Activated CD4-positive, alpha-beta T cell treated with anti-CD3 and anti-CD28 coated beads, Interleukin-10, Interleukin-2, amounts not matched to agents 100 ng/mL and 50 ng/mL, durations not matched to agents 16 hours and 8 hours (primary cell): ENCODE measurements around the gene RNPC3.
"Not testable (repeated sequence)": the region's sequence is repeated elsewhere in the genome, so short reads cannot be mapped to it uniquely, and the experiment has no call there.

ENCODE experiments used
- DNase-seq: peaks from one replicate; pipeline ENCODE4 v3.0.0-alpha.2; 2020

The RNPC3 gene

DNA sequence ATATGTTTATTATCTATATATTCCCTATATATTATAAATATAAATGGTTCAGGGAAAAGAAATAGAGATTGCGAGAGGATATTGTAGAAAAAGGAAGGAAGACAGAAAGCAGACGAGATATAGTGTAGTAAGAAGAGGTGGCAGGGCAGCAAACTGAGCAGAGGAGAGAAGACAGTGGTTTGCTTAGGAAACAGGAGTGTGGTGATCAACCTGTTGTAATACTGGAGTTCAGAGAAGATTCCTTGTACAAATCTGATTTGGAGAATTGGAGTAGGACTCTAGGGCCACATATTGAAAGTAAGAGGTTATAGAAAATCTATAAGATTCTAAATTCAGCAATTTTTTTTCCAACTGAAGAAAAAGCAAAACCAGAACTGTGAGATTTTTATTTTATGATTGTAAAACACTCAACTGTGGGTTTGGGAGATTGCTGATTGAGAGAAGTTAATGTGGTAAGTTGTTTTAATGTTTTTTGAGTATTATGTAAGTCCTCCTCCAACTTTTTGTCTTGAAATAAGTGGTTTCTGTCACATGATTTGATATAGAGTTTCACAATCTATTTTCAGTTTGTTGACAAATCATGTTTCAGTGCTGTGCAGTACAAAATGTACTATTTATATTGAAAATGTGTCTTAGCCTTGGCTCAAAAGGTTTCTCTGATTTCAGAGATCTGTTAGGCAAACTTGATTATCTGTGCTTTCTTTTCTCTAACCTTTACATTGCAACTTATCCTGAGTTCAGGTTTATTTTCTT lies 36.3 kb downstream of the RNPC3 start:
- no peak for DNase-seq

DNA sequence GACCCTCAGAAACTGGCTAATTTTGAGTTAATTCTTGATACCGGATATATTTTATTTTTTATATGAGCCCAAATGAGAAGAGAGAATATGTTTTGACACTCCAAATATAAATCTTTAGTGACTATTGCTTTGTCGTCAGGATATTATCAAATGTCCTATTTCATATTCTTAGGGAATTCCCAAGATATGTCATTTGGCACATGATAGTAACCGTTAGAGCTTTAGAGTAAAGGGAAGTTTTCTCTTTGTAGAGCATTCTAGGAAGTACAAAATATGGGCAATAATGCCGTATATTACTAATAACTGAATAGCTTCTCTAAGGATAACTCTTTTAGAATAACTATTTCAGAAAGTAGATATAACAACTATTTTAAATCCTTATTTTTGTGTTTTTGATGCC lies 37.6 kb downstream of the RNPC3 start:
- DNase-seq: no peak

DNA sequence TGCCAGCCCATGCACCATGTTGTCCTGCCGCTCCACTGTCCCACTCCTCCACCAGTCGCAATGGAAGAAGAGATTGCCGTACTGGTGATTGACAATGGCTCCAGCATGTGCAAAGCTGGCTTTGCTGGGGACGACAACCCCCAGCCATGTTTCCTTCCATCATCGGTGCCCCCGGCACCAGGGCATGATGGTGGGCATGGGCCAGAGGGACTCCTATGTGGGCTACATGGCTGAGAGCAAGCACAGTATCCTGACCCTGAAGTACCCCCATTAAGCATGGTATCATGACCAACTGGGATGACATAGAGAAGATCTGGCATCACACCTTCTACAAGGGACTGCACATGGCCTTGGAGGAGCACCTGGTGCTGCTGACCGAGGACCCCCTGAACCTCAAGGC lies 44.0 kb downstream of the RNPC3 start:
- DNase-seq: no peak

DNA sequence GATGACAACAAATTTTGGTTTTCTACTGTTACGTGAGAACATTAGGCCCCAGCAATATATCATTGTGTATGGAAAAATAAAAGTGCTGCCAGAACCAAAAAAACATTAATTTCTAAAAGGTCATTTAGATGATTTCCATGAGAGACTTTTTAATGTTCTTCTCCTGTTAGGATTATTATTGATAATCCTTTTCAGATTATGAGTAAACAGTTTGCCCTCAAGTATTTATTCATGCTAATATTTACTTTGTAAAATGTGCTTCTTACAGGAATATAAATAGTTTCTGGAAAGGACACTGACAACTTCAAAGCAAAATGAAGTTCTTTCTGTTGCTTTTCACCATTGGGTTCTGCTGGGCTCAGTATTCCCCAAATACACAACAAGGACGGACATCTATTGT lies 45.8 kb downstream of the RNPC3 start, which contains the start of gene AMY2B:
Gene AMY2B (plus strand): TSS at position 301 of the 400 bp plus-strand sequence. CDS start 14 bp downstream, at position 315.
- DNase-seq: not testable (repeated sequence)

DNA sequence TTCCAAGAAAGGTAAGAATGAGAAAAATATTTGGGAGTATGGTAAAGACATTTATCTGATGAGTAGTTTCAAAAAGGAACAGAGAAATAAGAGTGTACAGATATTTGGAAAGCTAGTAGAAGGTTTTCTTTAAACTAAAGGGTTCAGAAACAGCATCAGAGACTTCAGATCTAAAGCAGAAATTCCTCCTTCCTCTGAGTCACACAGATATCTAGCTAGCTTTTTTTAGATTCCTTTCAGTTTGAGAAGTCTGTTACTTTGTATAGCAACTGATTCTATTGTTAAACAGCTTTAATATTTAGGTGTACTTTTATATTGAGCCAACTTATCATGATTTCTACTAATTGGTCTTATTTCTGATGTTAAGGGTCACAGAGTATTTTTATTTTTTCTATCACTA lies 50.6 kb downstream of the RNPC3 start:
- DNase-seq: no peak

DNA sequence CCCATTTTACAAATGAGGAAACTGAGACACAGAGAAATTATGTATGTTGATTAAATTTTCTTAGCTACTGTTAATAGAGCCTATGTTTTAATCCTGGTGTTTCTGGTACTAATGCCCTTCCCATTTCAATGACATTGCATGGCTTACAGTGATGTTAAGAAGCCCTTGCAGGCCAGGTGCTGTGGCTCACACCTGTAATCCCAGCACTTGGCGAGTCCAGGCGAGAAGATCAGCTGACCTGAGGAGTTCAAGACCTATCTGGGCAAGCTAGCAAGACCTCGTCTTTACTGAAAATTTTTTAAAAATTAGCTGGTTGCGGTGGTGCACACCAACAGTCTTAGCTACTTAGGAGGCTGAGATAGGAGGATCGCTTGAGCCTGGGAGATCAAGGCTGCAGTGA lies 51.3 kb downstream of the RNPC3 start:
- DNase-seq: not testable (repeated sequence)

DNA sequence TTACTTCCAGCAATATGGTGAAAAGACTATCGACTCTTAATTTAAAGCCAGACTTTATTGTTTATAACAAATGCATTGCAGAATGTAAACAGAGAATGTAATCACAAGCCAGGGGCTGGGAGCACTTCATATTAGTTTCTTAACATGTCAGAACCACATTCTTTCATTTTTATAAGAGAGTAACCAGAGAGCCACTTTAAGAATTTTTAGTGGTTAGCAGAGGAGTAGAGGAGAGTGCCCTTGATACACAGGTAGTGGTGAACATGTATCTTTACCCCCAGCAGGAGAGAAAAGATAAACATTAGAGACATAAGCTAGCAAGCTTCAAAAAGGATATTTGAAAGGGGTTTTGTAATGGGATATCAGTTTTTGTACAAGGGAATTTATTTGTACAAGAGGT lies 57.0 kb downstream of the RNPC3 start:
- DNase-seq: no peak

DNA sequence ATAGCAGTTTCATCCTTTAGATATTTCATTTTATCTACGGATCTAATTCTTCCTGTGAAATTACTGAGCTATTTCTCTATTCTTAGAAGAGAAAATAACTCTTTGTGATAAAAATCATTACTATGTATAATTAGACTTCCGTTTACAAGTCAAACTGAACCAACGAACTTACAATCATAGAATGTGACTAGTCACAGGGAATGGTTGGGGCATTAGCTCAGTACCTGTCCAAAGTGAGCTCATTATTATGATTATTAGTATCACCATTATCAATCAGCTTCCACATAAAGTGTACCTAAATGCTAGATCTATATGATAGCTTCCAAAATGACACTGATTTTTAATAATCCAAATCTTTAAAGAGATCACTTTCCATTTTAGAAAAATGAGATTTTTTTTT lies 58.4 kb downstream of the RNPC3 start:
- no peak for DNase-seq

DNA sequence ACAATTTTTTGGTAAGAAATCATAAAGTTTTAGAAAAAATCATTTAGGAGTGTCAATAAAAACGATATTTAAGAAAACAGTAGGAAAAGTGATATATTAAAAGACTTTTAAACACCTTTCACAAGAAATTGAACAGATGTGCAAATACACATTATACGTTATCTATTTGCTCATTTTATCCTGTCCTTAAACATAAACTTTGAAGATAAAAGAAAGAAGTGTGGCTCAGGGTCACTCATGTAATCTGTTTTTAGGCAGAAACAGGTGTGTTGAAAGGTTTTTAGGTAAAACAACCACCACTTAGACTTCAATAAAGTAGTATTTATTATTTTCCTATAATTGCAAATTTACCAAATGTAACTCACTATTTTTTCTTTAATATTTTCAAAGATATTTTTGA lies 59.0 kb downstream of the RNPC3 start:
- no peak for DNase-seq

DNA sequence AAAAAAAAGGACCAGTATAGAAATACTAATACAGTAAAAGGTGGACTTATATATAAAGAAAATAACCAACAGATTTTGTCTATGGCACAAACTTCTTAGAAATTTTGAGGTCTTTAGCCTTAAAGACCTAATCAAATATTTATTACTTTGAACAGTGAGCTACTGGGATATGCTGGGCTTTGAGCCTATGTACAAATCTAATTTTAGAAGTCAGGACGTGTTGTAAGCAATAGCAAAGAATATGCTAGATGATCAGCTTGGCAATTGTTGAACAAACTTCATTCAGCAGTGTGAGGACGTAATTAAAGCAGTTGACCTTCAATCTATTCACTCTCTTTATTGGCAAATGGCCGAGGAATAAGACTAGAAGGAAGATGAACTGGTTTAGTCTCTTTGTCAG lies 77.2 kb downstream of the RNPC3 start:
- DNase-seq: not testable (repeated sequence)
